Measurements from ENCODE around the gene IBSP.

Gene IBSP, protein sequence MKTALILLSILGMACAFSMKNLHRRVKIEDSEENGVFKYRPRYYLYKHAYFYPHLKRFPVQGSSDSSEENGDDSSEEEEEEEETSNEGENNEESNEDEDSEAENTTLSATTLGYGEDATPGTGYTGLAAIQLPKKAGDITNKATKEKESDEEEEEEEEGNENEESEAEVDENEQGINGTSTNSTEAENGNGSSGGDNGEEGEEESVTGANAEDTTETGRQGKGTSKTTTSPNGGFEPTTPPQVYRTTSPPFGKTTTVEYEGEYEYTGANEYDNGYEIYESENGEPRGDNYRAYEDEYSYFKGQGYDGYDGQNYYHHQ

DNA sequence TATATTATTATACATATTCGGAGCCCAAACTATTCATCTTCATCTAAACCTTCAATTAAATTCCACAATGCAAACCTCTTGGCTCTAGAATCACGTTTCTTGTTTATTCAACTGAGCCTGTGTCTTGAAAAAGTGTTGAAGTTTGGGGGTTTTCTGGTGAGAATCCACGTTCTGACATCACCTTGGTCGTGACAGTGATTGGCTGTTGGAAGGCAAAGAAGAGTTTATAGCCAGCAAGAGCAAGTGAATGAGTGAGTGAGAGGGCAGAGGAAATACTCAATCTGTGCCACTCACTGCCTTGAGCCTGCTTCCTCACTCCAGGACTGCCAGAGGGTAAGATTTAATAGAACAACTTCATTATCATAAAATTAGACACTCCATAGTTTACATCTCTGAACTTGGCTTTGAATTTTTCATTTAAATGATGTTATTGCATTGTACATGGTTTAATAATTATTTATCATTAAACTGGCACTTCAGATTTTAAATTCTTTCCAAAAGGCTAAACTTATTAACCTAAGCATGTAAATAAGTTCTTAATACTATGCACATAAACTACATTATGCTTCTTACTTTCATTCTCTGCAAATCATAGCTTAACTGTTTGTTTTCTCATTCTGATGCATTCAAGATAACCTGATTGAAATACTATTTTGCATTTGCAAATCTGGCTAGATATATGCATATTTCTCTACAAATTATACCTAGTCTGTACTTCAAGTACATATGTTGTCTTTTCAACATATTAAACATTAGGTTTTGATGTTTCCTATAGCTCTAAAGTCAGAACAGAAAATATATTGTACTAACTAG, at the start of gene IBSP:
IBSP (plus strand) TSS at position 254 of the 813 bp plus-strand sequence. CDS start 2,808 bp downstream, outside the sequence.
- no peak for DNase-seq

DNA sequence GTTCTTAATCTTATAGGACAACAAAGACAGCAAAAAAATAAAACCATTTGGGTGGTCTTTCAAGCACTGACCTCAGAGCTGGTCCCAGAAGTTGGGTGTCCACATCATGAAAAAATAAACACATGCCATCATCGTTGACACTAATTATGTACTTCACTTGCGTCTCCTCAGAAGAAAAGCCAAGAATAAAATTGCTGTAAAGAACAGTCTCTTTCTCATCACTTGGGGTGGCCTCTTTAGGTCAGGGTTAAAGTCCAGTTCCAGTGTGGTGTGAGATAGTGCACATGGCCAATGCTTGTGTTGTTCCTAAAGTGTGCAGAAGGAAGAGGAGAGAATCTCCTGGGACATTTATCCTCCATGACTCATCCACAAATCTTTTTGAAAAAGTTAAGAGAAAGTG, 49.5 kb upstream of the IBSP start:
- no peak for DNase-seq

DNA sequence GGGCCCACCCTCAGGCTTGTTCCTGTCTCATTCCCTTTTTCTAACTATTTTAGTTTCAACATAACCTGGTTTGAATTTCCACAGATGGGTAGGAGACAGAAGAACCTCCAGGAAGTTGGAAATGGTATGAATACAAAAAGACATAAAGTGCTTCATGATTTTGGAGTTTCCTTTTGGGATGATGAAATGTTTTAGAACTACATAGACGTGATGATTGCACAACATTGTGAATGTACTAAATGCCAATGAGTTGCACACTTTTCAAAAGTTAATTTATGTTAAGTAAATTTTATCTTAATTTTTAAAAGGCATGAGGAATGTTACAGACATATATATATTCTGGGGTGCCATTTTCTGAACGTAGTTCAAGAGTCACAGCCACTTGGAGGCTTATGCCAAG, 41.1 kb upstream of the IBSP start:
- DNase-seq, result no peak

DNA sequence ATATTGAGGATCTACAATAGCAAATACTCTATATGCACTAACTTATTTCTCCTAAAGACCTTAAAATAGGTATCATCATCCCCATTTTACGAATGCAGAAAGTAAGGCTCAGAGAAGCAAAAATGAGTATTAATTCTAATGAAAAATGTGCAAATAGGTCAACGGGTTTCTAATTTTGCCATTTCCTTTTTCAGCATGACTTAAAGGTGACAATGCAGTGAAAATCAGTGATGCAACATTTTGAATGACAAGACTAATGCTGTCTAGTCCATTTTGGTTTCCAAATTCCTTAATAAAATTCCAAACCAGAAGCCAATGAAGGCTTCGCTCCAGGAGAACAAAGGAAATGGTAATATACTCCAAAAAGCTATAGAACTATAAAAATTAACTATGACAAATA, 37.0 kb upstream of the IBSP start:
- peak; percentile 49 for DNase-seq

DNA sequence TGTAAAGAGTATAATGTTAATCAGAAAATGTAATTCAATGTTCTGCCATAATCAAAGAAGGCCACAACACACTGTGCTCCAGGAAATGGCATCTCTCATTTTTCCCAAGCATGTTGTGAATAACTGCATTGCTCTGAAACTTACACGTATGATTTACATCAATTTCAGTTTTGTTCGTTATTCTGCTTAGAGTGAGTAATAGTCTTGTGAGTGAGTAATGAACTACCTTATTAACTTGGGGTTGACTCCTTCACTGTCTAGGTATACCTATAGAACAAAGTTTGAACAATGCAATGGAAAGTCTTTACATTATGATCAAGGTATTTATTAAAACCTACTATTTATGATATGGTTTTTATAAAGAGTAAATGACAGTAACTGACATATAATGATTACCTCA, 17.8 kb upstream of the IBSP start:
- no peak for DNase-seq

DNA sequence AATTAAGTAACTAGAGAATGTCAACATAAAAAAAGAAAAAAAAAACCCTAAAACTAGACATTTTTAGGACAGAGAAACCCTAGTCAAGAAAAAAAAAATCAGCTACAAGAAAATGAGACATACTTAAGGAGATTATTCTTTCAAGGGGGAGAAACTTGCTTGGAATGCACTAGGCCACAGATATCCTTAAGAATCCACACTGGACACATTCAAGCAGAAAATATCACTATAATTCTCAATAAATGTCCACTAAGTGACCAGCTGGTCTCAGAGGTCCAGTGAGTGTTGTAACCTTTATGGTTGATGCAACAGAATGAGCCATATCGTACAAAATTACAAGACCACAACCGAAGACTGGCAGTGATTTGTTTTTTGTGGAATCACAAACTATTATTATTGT, 15.6 kb upstream of the IBSP start:
- DNase-seq, result no peak

DNA sequence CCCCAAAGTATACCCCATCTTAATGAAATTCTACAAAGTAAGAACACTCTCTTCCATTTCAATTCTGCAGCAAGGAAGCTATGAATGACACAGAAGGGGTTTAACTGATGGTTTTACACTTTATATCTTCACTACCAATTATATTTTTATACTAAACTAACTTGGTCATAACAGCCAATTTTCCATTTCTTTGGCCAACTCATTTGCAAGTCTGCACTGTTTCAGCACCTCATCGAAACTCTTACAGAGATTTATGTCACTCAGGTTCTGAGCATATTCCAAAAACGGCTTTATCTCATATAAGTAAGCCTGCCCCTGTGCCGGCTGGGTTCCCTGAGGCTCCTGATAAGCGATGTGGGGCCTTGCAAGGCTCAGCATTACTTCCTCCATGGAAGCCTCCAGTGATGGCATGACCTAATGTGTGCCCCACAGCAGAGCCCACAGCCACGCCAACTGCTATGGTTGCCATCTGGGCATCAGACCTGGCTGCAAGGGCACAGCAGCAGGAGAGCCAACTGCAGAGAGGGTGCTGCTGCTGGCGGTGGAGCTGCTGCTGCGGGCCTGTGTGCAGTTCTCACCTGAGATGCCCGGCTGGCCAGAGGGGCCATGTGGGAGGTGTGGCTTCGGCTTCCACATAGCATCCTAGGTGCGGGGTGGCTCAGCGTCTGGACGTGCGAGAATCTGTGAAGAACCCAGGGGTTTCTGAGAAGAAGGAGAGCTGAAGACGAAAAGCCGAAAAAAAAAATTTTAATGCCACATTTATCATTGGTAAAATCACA, 13.4 kb upstream of the IBSP start:
- no peak for DNase-seq

DNA sequence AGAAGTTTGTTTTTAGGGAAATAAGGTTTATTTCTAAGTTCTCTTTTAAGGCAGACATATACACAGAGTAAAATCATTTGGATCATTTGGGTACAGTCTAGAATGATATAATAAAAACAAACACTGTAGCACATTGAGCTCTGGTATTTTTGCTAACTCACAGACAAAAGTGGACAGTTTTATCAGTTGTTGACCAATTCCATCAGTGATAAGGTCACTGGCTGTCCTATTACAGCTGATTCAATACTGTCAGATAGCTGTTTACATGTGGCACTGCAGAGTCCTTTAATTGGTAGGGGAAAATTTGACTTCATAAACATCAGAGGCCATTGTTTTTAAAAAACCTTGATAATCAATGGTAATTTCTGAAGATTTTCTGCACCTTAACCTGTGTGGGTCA, 3.5 kb downstream of the IBSP start:
- no peak for DNase-seq

DNA sequence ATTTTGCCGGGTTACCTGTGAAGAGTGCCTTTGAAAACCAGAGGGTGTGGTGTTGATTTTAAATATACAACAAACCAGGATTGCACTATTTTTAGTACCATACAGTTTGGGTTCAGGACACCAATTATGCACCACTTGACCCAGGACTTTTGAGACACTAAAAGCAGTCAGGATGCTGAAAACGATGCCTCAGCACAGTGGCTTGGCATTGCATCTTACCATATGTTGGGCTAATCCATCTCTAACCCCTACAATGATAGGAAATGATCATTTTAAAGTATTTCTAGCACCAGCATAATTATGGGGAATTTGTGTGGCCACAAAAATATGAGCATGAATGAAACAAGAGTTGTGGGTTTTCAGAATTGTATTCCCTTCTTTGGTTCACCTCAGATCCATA, 4.1 kb downstream of the IBSP start:
- DNase-seq, result no peak

DNA sequence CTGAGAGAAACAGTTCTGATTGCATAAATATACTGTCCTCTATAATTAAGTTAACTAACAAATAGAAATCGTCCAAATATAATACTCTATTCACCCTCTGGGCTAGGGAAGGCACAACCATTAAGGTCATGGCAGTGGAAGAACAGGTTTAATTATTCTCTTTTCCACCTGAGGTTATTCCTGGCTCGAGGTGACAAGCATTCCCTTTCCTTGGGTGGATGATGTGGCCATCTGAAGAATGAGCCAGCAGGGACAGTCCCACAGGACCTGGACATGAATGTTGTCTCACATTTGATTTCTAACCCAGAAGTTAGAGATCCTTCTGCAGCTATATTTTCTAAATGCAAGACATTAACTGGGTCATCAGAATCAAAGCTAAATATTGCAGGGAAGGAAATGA, 5.5 kb downstream of the IBSP start:
- DNase-seq, result no peak

DNA sequence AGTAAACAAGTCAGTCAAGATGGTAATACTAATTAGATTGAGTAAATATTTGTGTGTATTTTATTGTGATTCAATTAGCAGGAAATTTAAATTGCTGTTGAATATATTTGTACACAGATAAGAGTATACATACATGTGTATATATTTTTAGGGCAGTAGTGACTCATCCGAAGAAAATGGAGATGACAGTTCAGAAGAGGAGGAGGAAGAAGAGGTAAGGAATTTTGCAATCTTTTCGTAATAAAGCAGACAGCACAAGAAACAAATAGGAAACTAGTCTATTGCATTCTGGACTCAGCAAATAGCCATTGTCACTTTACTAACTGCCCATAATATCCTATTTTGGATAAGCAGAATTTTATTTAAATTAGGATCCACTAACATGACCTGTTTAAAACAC, 6.6 kb downstream of the IBSP start:
- DNase-seq, result peak; percentile 23

DNA sequence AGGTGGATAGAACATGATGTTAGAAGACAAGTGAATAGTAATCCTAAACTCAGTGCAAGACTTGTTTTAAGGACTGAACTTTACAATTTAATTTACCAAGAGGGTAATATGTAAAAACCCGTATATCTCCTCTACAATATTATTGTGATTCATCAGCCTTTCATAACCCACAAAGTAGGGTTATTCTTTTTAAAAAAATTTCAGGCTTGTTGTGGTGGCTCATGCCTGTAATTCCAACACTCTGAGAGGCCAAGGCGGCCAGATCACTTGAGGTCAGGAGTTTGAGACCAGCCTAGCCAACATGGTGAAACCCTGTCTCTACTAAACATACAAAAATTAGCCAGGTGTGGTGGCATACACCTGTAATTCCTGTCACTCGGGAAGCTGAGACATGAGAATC, 7.2 kb downstream of the IBSP start:
- no peak for DNase-seq

DNA sequence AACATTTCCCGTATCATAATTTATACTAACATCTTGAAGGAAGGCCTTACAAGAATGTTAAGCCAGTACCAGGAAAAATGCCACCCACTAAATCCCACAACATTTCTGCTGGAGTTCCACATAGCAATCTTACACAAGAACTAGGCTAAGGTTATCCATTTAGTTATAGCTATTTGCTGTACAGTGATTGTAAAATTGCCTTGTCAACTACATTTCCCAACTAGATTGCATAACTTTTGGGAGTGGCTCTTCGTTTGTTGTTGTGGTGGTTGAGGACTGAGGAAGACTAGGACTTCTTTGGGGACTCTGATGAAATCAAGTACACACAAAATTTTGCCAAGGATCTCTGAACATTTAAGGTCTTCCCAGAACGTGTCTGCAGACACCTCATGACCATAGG, 8.0 kb downstream of the IBSP start:
- DNase-seq, result peak; percentile 46

DNA sequence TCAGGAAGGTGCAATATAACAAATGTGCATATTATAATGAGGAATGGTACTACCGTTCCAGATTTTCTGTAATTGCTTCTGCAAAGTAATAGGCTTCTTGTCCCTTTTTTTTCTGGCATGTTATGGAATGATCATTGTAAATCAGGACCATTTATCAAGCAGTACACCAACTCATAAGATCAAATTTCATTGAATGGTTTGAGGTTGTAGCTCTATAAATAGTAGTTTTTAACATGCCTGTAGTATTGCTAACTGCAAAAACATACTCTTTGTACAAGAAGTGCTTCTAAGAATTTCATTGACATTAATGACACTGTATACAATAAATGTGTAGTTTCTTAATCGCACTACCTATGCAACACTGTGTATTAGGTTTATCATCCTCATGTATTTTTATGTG, 12.6 kb downstream of the IBSP start:
- DNase-seq, result no peak

DNA sequence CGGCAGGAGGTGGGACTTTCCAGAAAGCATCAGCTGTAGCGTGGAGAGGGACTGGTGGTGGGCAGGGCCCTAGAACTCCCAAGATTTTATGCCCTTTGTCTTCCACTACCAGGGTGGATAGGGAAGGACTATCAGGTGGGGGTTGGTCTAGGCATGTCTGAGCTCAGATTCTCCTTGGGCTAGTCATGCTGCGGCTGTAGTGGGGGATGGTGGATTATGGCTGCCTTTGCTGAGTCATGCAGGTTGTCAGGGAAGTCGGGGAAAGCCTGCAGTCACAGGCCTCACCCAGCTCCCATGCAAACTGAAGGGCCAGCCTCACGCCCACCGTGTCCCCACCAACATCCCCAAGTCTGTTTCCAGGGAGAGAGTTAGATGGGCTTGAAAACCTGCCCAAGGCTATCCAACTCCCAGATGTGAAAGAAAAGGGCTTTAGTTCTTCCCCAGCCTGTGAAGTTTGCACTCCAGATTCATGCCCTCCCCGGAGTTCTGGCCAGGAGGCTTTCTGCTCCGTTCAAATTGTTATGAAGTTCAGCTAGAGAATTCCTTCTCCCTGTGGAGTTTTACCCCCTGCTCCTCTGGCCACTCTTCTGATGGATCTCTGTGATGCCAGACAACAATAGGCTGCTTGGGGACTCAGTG, 20.0 kb downstream of the IBSP start:
- no peak for DNase-seq

DNA sequence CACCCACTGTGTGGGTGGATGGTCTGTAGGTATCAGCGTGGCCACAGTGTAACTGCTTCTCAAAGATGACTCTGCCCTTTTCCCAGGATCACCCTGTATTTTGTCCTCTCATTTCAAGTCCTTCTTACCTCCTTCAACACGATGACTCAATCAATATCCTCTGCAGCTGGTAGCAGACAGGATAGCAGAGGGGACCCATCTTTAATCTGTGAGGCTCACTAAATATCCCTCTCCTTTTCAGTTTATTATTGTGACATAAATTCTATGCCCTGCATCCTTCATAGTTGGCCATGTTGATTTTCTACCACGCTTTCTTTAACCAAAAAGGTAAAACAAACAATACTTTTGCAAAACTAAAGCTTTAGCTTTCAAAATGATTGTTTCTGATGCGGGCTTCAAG, 23.8 kb downstream of the IBSP start:
- DNase-seq, result no peak

DNA sequence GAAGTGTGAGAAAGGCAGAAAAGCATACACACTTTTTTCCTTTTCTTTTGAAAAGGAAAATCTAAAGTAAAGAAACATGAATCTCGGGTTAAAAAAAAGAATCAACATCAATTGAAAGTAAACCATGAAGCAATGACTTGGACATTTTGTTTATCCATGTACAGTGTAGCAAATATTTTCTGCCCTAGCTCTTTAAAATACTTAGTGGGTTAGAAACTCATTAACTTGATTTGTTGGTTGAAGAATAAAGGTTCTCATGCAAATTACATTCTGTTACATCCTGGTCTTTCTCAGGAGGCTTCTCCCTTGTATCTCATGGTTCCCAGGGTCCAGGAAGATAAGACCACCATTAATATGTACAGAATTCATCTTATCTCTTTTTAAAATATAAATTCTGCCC, 24.4 kb downstream of the IBSP start:
- DNase-seq, result no peak

DNA sequence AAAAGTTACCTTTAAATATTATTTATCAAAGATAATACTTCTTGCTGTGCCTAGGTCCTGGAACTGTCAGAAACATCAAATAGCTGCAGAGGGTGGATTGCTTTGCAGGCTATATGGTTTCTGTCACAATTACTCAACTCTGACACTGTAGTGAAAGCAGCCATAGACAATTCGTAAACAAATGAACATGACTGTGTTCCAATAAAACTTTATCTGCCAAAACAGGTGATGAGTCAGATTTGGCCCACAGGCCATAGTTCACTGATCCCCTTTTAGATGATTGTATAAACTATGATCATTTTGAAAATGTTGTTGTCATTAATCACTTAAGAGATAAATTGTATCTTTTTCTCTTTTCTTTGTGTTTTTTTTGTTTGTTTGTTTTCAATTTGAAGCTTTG, 25.0 kb downstream of the IBSP start:
- no peak for DNase-seq

DNA sequence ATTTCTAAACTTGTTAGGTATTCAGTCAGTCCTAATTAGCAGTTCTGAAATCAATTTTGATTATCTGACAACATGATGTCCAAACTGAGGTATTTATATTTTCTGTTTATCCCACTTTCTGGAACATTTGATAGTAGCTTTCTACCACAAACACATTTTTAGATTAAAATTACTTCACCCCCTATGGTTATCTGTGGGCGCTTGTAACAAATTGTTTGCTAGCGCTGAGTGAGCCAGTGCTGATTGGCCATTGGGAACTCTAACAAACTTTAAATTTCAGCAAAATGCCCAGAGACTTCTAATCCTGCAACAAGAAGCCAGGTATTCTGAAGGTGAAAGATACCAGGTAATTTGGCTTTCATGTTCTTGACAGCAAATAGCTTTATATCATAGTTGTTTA, 33.3 kb downstream of the IBSP start, which contains the start of gene MEPE:
MEPE (plus strand) TSS at position 301 of the 400 bp plus-strand sequence. CDS start 1,746 bp downstream, outside the sequence.
- no peak for DNase-seq

DNA sequence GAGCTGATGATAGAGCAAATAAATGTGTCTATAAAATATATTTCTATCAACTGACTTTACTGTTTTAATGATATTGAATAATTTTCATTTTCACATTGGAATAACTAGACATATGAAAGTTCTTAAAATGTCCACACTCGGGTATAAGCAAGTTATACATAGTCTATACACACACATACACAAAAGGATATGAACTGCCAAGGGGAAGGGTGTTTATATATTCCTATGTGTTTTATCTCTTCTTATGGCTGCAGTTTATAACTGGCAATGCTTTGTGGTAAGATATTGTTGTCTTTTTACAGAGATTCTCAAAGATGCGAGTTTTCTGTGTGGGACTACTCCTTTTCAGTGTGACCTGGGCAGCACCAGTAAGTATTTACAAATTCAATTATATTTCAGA, 35.0 kb downstream of the IBSP start:
- DNase-seq, result no peak

DNA sequence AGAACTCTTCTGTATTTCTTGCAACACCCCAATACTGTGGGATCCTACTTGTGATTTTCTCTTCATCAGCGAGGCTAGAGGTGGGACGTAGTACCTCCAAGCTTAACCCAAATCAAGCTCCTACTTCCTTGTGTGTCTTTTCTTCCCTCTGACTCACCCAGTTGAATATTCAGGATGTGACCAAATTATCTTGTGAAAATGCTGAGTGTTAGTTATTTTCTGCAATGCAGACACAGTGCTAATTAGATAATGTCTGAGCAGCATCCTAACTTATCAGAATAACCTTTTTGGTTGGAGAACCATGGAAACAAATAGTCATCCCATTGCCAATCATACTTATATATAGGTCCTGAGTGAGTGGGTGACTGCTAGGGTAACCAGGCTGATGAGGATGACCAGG, 35.8 kb downstream of the IBSP start:
- DNase-seq, result peak; percentile 42

DNA sequence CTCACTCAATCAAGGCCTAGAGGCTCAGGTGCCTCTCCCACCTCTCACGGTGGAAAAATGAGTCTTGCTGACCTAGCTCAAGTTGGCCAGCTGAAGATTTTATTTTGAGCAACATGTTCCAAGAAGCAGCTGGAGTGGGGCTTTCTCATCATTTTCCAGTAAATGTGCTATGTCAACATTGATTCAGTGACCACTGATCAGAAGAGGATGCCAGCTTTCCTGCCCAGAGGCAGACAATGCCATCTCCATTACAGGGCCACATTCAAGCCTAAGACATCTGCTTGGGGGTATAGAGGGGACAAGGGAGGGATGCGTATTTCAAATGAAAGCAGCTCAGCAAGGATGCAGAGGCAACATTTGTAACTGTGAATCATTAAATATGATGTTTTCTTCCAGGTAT, 36.4 kb downstream of the IBSP start:
- no peak for DNase-seq

DNA sequence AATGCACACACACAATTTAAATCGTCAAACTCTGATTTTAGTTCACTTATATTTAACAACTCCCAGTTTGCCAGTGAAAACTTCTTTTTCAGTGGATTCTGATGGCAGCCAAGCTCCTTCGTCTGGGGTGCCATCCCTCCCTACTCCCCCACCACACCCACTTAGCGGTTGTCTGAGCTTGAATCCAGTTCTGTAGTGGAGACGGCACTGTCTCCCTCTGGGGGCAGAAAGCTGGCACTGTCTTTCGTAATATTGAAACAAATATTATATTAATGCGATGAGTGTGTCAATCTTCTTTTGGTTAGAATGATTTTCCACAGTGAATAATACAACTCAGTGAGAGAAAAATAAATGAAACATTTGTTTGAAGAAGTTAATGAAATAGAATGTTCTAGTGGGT, 38.9 kb downstream of the IBSP start:
- DNase-seq, result no peak
